GM12878 (cell line): ENCODE results near the gene ATP6V0E1. TPM values are rescaled to one million over a fixed set of nuclear protein-coding genes. Genes with fewer than 3 reads are reported as not detected.

ENCODE experiments used
- ATAC-seq: fragments of 200-7000 bp; cut with Tn5 transposase; 3 replicates; pipeline ENCODE4 v1.9.1; 2020; ENCODE audit warnings: mild to moderate bottlenecking, moderate library complexity
- BruUV-seq: library from RNA; stranded (reverse); fragments of 400-500 nt; replicated peaks from 2 replicates; lab custom pipeline; 2021; lab: Mats Ljungman, UMichigan
- CTCF ChIA-PET: fragments of 300-600 bp; sonication (Branson Sonifier 250); formaldehyde crosslinking; extraction: SDS; loops from one replicate; lab custom pipeline; 2021; ENCODE audit warnings: inconsistent platforms; lab: Yijun Ruan, JAX
- POLR2A ChIA-PET: fragments of 350-600 bp; formaldehyde crosslinking; extraction: SDS; loops from one replicate; lab custom pipeline; 2021; ENCODE audit warnings: inconsistent platforms; lab: Charles Lee
- RAD21 ChIA-PET: fragments of 300-600 bp; sonication (Branson Sonifier 250); formaldehyde crosslinking; loops from one replicate; lab custom pipeline; 2023; ENCODE audit warnings: antibody characterized with exemption; ENCODE audit not compliant: unreplicated experiment; lab: Charles Lee
- SMC1A ChIA-PET: fragments of 300-600 bp; sonication (Branson Sonifier 250); formaldehyde crosslinking; loops from one replicate; lab custom pipeline; 2023; ENCODE audit not compliant: unreplicated experiment, uncharacterized antibody; lab: Charles Lee
- DNase-seq: peaks from one replicate; pipeline ENCODE4 v3.0.0-alpha.2; 2011; ENCODE audit warnings: low read depth, low spot score
- FAIRE-seq: peaks from 3 replicates; lab custom pipeline; 2011; peaks lifted over from hg19 to GRCh38; lab: Jason Lieb, UNC
- H2AFZ ChIP-seq: 2 replicates; pipeline ENCODE4 v1.6.0; 2011; ENCODE audit warnings: low read depth, low read length, control low read depth; ENCODE audit not compliant: control insufficient read depth
- H3K27ac ChIP-seq: 2 replicates; pipeline ENCODE4 v1.5.1; 2011; ENCODE audit warnings: control low read depth; ENCODE audit not compliant: control insufficient read depth, insufficient read depth
- H3K27me3 ChIP-seq, 2 experiments: replicated peaks in 1 of 2; 2 replicates each; pipeline versions ENCODE4 v1.6.0 to v1.6.1; 2011; ENCODE audit warnings: low read length in 1 of 2; ENCODE audit not compliant: control insufficient read depth in 2 of 2, insufficient read depth in 2 of 2
- H3K36me3 ChIP-seq, 2 experiments: 2 replicates each; pipeline ENCODE4 v1.5.1; 2011; ENCODE audit warnings: low read length in 1 of 2; ENCODE audit not compliant: control insufficient read depth in 2 of 2, insufficient read depth in 2 of 2
- H3K4me1 ChIP-seq: 2 replicates; pipeline ENCODE4 v1.6.1; 2011; ENCODE audit warnings: mild to moderate bottlenecking, low read length, moderate library complexity, mixed read lengths; ENCODE audit not compliant: control insufficient read depth, insufficient read depth
- H3K4me2 ChIP-seq: 2 replicates; pipeline ENCODE4 v1.6.0; 2011; ENCODE audit warnings: control low read depth; ENCODE audit not compliant: control insufficient read depth, insufficient read depth
- H3K4me3 ChIP-seq: fragments of 200-600 bp; sonication (generic); 2 replicates; pipeline ENCODE4 v1.5.1; 2016
- H3K79me2 ChIP-seq: 2 replicates; pipeline ENCODE4 v1.6.0; 2011; ENCODE audit warnings: low read length; ENCODE audit not compliant: control insufficient read depth, insufficient read depth
- H3K9ac ChIP-seq: 2 replicates; pipeline ENCODE4 v1.8.0; 2011; ENCODE audit warnings: low read length, control low read depth, mixed read lengths; ENCODE audit not compliant: control insufficient read depth, insufficient read depth
- H3K9me3 ChIP-seq: replicated peaks from 3 replicates; pipeline ENCODE4 v1.5.1; 2011; ENCODE audit warnings: mild to moderate bottlenecking, low read length; ENCODE audit not compliant: control insufficient read depth, insufficient read depth
- H4K20me1 ChIP-seq: 2 replicates; pipeline ENCODE4 v1.6.0; 2011; ENCODE audit not compliant: control insufficient read depth, insufficient read depth
- CBFB ChIP-seq: IDR thresholded peaks from 2 replicates; pipeline ENCODE4 v1.6.1; 2016; ENCODE audit warnings: antibody characterized with exemption, low read depth
- CREM ChIP-seq: IDR thresholded peaks from 2 replicates; pipeline ENCODE4 v1.6.1; 2014; ENCODE audit warnings: antibody characterized with exemption, low read depth
- ESRRA ChIP-seq: IDR thresholded peaks from 2 replicates; pipeline ENCODE4 v1.6.1; 2012; ENCODE audit warnings: mild to moderate bottlenecking, low read length, improper control_type of control experiment
- FOS ChIP-seq: IDR thresholded peaks from 3 replicates; pipeline ENCODE4 v1.6.1; 2011; ENCODE audit warnings: borderline replicate concordance; ENCODE audit not compliant: insufficient read length; ENCODE audit errors: extremely low read depth
- FOXK2 ChIP-seq: fragments of 450-650 bp; IDR thresholded peaks from 2 replicates; pipeline ENCODE4 v1.6.1; 2017; ENCODE audit warnings: mild to moderate bottlenecking, moderate library complexity
- HDAC2 ChIP-seq: fragments of 200-600 bp; sonication (generic); IDR thresholded peaks from 2 replicates; pipeline ENCODE4 v1.6.1; 2017
- HDGF ChIP-seq: fragments of 450-650 bp; IDR thresholded peaks from 2 replicates; pipeline ENCODE4 v1.6.1; 2016; ENCODE audit warnings: antibody characterized with exemption
- MTA2 ChIP-seq: fragments of 450-650 bp; IDR thresholded peaks from 2 replicates; pipeline ENCODE4 v1.6.1; 2016; ENCODE audit warnings: low read depth, mild to moderate bottlenecking, moderate library complexity
- RBBP5 ChIP-seq: fragments of 200-600 bp; sonication (generic); conservative IDR thresholded peaks from 2 replicates; pipeline ENCODE4 v1.6.1; 2016
- SMAD1 ChIP-seq: fragments of 450-650 bp; IDR thresholded peaks from 2 replicates; pipeline ENCODE4 v1.6.1; 2018; ENCODE audit warnings: mild to moderate bottlenecking, low read depth; ENCODE audit not compliant: partially characterized antibody
- SMC3 ChIP-seq: IDR thresholded peaks from 2 replicates; pipeline ENCODE4 v1.6.1; 2011; ENCODE audit warnings: low read length, improper control_type of control experiment, borderline replicate concordance
- TCF7 ChIP-seq: IDR thresholded peaks from 2 replicates; pipeline ENCODE4 v1.6.1; 2014; ENCODE audit warnings: antibody characterized with exemption, borderline replicate concordance
- WGBS: methylation state at CpG from one replicate; pipeline ENCODE4 v1.1.6; 2016; ENCODE audit warnings: low lambda C conversion rate; ENCODE audit not compliant: insufficient replicate concordance, insufficient coverage; ENCODE audit errors: missing lambda C conversion rate; 5-methylcytosine and 5-hydroxymethylcytosine counted together
- in situ Hi-C: fragments of 300-500 bp; cut with MboI; formaldehyde crosslinking; loops from 9 replicates; pipeline ENCODE4 v1.14.3; 2018; ENCODE audit warnings: mixed read lengths
- intact Hi-C: fragments of 100-400 bp; cut with micrococcal nuclease; formaldehyde crosslinking; loops from one replicate; pipeline ENCODE4 v1.14.2; 2022; ENCODE audit not compliant: unreplicated experiment
- polyA plus RNA-seq, 11 experiments: library from polyadenylated mRNA; depleted of rRNA in 4 of 11; unstranded in 6 of 11; stranded (reverse) in 5 of 11; fragments of >200 nt; fragmentation: Nextera tagmentation in 4 of 11; fragmentation: Illumina TruSeq in 1 of 11; extraction: Ambion mirVana in 4 of 11; extraction: Trizol in 1 of 11; gene quantifications; 1 replicate in 1 of 11; 2 replicates in 10 of 11; pipeline versions ENCODE4 v1.2.1 to v1.2.3, GENCODE V29; 2011 to 2016; ENCODE audit warnings: inconsistent platforms in 2 of 11, missing spikeins in 2 of 11, low read depth in 1 of 11
- total RNA-seq, 4 experiments: library from RNA; depleted of rRNA in 3 of 4; stranded (reverse); fragments of >200 nt in 3 of 4; fragmentation: Illumina TruSeq in 1 of 4; extraction: Trizol in 1 of 4; gene quantifications; 2 replicates each; pipeline versions ENCODE4 v1.2.1 to v1.2.3, GENCODE V29; 2013 to 2021
- TF ChIP-seq, protein P1 (sequence below): IDR thresholded peaks from 2 replicates; pipeline ENCODE4 v1.6.1; 2012; ENCODE audit warnings: low read length, inconsistent platforms

ATP6V0E1 gene
- total and polyA plus RNA-seq, 10 of the 15 experiments (the other 5 are each of a cell fraction or from before 2014, with no cell fraction given) = 143 to 787 (median 306) TPM

DNA sequence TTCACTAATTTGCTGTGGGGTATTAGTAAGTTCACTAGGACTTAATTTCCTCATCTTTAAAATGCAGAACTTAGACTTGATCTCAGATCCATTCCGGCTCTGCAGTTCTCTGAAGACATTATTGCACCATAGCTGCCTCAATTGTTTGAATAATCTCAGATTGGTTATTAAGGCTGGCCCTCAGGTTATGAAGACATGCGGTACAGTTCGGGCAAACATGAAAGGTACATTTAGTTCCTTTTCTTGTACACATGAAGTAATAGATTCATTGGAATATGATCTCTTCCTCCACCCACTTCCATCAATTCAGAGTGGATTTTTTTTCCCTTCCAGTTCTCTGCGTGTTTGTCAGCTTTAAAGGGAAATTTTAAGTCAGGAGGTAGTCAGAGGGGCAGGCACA is 28.0 kb downstream of the ATP6V0E1 start:
- no TSS peak for BruUV-seq
- RAD21 ChIA-PET = interaction anchor here (1.0 kb wide), 1 partner anchor 46 kb away, joined by 3 read pairs; no protein-coding TSS in a partner anchor
- in situ Hi-C loops = no loop called here
- POLR2A ChIA-PET = interaction anchor here (0.6 to 3.7 kb wide), 5 partner anchors 18 to 52 kb away, joined by 3 to 14 read pairs (median 3); no protein-coding TSS in a partner anchor
- TF ChIP-seq, protein P1, sequence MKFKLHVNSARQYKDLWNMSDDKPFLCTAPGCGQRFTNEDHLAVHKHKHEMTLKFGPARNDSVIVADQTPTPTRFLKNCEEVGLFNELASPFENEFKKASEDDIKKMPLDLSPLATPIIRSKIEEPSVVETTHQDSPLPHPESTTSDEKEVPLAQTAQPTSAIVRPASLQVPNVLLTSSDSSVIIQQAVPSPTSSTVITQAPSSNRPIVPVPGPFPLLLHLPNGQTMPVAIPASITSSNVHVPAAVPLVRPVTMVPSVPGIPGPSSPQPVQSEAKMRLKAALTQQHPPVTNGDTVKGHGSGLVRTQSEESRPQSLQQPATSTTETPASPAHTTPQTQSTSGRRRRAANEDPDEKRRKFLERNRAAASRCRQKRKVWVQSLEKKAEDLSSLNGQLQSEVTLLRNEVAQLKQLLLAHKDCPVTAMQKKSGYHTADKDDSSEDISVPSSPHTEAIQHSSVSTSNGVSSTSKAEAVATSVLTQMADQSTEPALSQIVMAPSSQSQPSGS = no peak
- no peak for TF ChIP-seq HDAC2
- no peak for TF ChIP-seq RBBP5
- TF ChIP-seq HDGF = no peak
- no peak for TF ChIP-seq SMAD1
- no peak for TF ChIP-seq CBFB
- Histone ChIP-seq H3K27ac (no peak overlapping the region), H3K4me2 (no peak overlapping the region), H3K4me3 (no peak overlapping the region), H3K36me3 (peaks cover 0 to 13% of the 10 kb centered on the region in 2 experiments; a peak in 2 of 4 replicates), H4K20me1 (peaks cover 6% of the 10 kb centered on the region), H2AFZ (no peak overlapping the region), H3K9ac (no peak overlapping the region), H3K27me3 (no peaks in the 10 kb centered on the region), H3K9me3 (no peaks in the 10 kb centered on the region), H3K4me1 (peaks cover 12% of the 10 kb centered on the region), H3K79me2 (peaks cover 73% of the 10 kb centered on the region)
- CTCF ChIA-PET = interaction anchor here (0.6 to 1.7 kb wide), 2 partner anchors 24 to 1332 kb away, joined by 3 to 5 read pairs; no protein-coding TSS in a partner anchor
- FAIRE-seq (no peak), DNase-seq (no peak), ATAC-seq (no peak)
- WGBS = 98% methylated on average over 4 of the region's 4 CpGs
- SMC1A ChIA-PET = interaction anchor here (0.6 to 2.0 kb wide), 3 partner anchors 10 to 181 kb away, joined by 3 to 7 read pairs (median 3); no protein-coding TSS in a partner anchor
- intact Hi-C loops = no loop called here

DNA sequence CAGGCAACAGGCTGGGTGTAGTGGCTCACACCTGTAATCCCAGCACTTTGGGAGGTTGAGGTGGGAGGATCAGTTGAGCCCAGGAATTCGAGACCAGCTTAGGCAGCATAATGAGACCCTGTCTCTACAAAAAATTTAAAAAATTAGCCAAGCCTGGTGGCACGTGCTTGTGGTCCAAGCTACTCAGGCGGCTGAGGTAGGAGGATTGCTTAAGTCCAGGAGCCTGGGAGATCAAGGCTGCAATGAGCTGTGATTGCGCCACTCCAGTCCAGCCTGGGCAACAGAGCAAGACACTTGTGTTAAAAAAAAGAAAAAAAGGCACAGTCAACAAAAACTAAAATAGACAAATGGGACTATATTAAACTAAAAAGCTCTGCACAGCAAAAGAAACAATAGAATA is 29.3 kb downstream of the ATP6V0E1 start:
- H4K20me1 ChIP-seq = peaks cover 6% of the 10 kb centered on the region; the same call in 1 of the 2 replicates
- POLR2A ChIA-PET = interaction anchor here (3.7 kb wide), 1 partner anchor 22 kb away, joined by 14 read pairs; no protein-coding TSS in a partner anchor
- no peak overlapping the region for H3K4me2 ChIP-seq
- no peaks in the 10 kb centered on the region for H3K27me3 ChIP-seq
- 100% methylated on average over 4 of the region's 4 CpGs for WGBS
- ATAC-seq (no peak), DNase-seq (no peak), FAIRE-seq (no peak)
- SMC1A ChIA-PET = no interaction called here
- no TSS peak for BruUV-seq
- H3K36me3 ChIP-seq = peaks cover 0 to 13% of the 10 kb centered on the region in 2 experiments; a peak in 2 of 4 replicates
- H3K79me2 ChIP-seq = peaks cover 68% of the 10 kb centered on the region
- CTCF ChIA-PET = interaction anchor here (0.6 to 1.7 kb wide), 2 partner anchors 13 to 23 kb away, joined by 3 to 5 read pairs; no protein-coding TSS in a partner anchor
- no peak overlapping the region for H3K4me3 ChIP-seq
- in situ Hi-C loops (no loop called here), intact Hi-C loops (no loop called here)
- RAD21 ChIA-PET = interaction anchor here (1.6 kb wide), 1 partner anchor 22 kb away, joined by 4 read pairs; no protein-coding TSS in a partner anchor
- no peak overlapping the region for H3K27ac ChIP-seq
- H3K9ac ChIP-seq = no peak overlapping the region
- H3K9me3 ChIP-seq = no peaks in the 10 kb centered on the region
- no peak overlapping the region for H2AFZ ChIP-seq
- H3K4me1 ChIP-seq = peaks cover 9% of the 10 kb centered on the region
- TF ChIP-seq TCF7 (no peak), SMC3 (no peak), FOS (no peak), MTA2 (no peak), CREM (no peak), ESRRA (no peak), FOXK2 (no peak)
- TF ChIP-seq, protein P1 = no peak
